ENCODE data around the gene DOCK2.

The DOCK2 gene

DNA sequence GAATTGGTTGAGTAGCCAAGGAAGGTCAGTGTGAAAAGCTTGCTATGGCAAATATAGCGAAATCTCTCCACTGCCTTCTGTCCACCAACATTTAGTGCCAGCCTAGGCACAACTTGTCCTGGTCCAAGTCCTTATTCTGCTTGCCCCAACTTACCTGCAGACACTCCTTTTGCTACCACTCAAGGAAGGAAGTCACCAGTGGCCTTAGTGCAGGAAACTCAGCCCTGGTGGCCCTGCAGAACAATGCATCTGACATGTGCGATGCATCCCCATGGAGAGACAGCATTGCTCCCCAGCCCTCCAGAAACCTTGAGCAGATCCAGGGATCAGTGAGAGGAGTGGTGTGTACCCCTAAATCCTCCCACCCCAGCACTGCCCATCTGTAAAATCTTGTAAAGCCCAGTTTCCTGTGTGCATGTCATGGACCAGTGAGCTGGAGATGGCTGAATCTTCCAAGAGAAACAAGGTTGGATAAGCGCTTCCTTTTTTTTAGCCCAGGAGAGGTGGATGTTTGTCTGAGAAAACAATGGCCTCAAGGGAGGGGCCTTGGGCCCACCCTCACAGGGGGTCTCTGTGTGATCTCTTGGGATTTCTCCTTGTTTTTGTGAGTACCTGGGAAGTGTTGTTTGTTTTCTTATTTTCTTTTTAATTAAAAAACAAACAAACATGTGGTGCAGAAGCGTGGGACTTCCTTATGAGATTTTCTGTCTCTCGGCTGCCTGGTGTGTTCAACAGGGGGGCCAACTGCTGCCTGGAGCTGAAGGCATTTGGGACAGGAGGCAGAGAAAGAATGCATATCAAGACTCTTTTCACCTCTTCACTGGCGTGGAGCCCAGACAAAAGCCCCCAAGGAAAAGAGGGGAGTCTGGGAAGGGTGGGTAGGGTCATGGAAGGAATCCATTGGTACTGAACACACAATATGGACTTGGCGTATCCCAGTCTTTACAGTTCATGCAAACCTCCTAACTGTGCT lies 472.3 kb downstream of the DOCK2 start:
- DNase-seq: no peak

GRCh38 chr5:170110403-170111087 lies 473.5 kb downstream of the DOCK2 start:
- no peak for DNase-seq

GRCh38 chr5:170111088-170111785 lies 474.2 kb downstream of the DOCK2 start:
- DNase-seq: no peak

DNA sequence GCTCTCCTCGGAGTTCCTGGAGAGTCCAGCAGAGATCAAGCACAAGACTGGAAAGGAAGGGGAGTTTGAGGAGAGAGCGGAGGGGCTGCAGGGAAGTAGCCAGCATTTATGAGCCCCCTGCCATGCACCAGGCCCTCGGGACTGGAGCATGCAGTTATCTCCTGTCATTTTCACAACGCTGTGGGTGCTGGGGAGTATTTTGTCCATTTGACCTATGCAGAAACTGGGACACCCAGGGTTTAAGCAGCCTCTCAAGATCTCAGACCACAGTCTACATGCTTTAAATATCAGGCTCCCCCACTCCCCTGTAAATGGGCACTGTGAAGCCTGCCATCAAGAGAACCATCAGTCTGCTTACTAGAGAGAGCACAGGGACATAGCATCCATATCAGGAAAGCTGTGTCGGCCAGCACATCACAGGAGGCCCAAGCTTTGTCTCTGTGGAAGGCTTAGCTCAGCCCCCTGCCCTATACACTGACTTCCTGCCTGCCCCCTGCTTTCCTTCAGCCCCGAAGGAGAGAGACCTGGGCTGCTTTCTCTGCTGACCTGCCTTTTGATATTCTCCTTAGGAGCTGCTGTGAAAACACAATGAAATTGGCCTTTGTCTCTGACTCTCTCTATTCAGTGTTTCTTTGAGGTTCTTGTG lies 475.9 kb downstream of the DOCK2 start:
- DNase-seq: no peak

- DNase-seq: no peak
Observed at GRCh38 chr5:170113522-170113900, 476.4 kb downstream of the DOCK2 start.

DNA sequence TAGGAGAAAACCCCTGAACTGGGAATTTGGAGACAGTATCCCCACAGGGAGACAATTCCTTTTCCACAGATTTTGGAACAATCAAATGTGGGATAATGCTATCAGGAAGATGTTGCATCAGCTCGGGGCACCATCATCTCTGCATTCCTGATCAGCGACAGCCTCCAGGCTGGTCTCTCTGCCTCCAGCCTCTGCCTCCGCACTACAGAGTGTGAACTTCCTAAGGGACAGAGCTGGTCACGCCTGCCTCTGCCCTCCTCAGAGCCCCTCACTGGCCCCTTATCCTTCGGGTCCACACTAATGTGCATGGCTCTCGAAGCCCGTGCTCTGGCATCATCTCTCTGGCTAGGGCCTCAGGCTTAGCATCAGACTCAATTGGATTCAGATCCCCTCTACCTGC lies 477.2 kb downstream of the DOCK2 start:
- DNase-seq: no peak

- DNase-seq: no peak
Observed at GRCh38 chr5:170115925-170116324, 478.9 kb downstream of the DOCK2 start.

- DNase-seq: no peak
Observed at GRCh38 chr5:170117736-170118135, 480.7 kb downstream of the DOCK2 start.

DNA sequence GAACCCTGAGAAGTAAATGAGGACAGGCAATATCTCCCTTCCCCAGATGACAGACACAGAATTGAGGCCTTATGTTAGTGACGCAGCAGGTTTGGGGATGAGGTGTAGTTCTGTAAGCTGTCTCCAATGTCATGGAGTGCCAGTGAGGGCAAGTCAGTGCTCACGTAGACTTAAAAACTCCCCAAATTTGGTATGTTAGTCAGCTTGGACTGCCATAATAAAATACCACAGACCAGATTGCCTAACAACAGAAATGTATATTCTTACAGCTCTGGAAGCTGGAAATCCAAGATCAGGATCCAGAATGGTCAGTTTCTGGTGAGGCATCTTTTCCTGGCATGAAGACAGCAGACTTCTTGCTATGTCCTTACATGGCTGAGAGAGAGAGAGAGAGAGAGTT lies 483.5 kb downstream of the DOCK2 start:
- no peak for DNase-seq

GRCh38 chr5:170121321-170121720 lies 484.2 kb downstream of the DOCK2 start:
- no peak for DNase-seq

GRCh38 chr5:170126061-170126460 lies 489.0 kb downstream of the DOCK2 start:
- DNase-seq: no peak

DNA sequence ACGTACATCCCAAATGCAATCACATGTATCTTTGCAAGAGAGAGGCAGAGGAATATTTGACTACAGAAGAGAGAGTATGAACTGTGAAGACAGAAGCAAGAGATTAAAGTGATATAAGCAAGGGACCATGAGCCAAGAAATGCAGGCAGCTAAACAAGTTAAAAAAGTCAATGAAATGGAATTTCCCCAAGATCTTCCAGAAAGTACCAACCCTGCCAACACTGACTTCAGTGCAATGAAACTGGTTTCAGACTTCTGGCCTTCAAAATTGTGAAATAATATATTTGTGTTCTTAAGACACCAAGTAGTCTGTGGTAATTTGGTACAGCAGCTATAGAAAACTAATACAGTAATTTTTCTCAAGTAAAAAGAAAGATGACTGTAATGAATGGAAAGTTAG lies 489.6 kb downstream of the DOCK2 start:
- DNase-seq: no peak

- DNase-seq: no peak
Observed at GRCh38 chr5:170131235-170131634, 494.2 kb downstream of the DOCK2 start.

DNA sequence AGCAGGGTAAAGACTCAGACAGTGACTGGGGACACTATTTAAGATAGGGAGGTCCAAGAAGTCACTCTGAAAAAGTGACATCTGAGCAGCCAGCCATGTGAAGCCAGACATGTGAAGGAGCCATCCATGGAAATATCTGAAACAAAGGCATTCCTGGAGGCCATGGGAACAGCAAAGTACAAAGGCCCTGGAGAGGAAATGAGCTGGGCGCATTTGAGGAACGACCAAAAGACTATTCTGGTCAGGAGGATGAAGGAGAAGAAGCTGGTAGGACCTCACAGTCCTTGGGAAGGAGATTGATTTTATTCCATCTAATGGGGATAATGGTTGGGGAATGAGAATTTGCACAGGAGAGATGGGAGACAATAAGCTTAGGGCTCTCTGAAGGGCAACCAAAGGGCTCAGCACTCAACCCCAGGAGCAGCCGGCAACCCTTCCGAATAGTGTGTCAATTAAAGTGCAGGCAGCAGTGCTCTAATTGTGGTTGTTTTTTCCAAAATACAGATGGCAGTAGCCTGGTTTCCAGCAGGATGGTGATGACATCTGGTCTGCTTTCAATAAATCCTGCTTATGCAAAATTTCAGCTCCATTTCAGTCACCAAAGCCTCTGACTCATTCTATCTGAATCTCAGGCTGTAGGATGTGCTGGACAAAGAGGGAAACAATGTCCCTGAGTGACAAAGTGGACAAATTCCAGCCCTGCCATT lies 495.3 kb downstream of the DOCK2 start:
- DNase-seq: no peak
